Endothelial cell of umbilical vein (primary cell): ENCODE data around the gene TMEM167A. TPM values are rescaled to one million over a fixed set of nuclear protein-coding genes. Genes with fewer than 3 reads are reported as not detected.

Experiments
- BruUV-seq: library from RNA; stranded (reverse); fragments of 400-500 nt; replicated peaks from 2 replicates; lab custom pipeline; 2021; lab: Mats Ljungman, UMichigan
- CTCF ChIA-PET: fragments of 300-600, 350-600 bp; sonication (Branson Sonifier 250); formaldehyde crosslinking; loops from one replicate; lab custom pipeline; 2021; ENCODE audit warnings: antibody characterized with exemption, inconsistent platforms; lab: Charles Lee
- POLR2A ChIA-PET: fragments of 300-600, 350-600 bp; sonication (Branson Sonifier 250); formaldehyde crosslinking; loops from one replicate; lab custom pipeline; 2021; ENCODE audit warnings: antibody characterized with exemption, inconsistent platforms; lab: Charles Lee
- DNase-seq: peaks from one replicate; pipeline ENCODE4 v3.0.0-alpha.2; 2011; ENCODE audit warnings: low read depth, low spot score
- FAIRE-seq: peaks from 2 replicates; lab custom pipeline; 2011; peaks lifted over from hg19 to GRCh38; lab: Jason Lieb, UNC
- H2AFZ ChIP-seq: 2 replicates; pipeline ENCODE4 v1.6.0; 2012; ENCODE audit warnings: low read depth, low read length, control low read depth, inconsistent platforms
- H3K27ac ChIP-seq: 2 replicates; pipeline ENCODE4 v1.5.1; 2011; ENCODE audit warnings: low read depth, mild to moderate bottlenecking, control low read depth, low read length, moderate library complexity; ENCODE audit not compliant: insufficient read depth
- H3K27me3 ChIP-seq, 2 experiments: 2 replicates each; pipeline versions ENCODE4 v1.6.0 to v1.6.1; 2011; ENCODE audit warnings: low read length in 2 of 2, mixed read lengths in 1 of 2; ENCODE audit not compliant: control insufficient read depth in 2 of 2, insufficient read depth in 2 of 2
- H3K36me3 ChIP-seq, 2 experiments: 2 replicates in 1 of 2; 3 replicates in 1 of 2; pipeline ENCODE4 v1.5.1; 2011; ENCODE audit warnings: low read length in 2 of 2, mild to moderate bottlenecking in 1 of 2, moderate library complexity in 1 of 2; ENCODE audit not compliant: control insufficient read depth in 2 of 2, insufficient read depth in 2 of 2; ENCODE audit errors: extremely low read depth in 1 of 2
- H3K4me1 ChIP-seq: 3 replicates; pipeline ENCODE4 v1.5.1; 2011; ENCODE audit warnings: mild to moderate bottlenecking, low read length; ENCODE audit not compliant: control insufficient read depth, insufficient read depth; ENCODE audit errors: extremely low read depth
- H3K4me2 ChIP-seq: 2 replicates; pipeline ENCODE4 v1.6.1; 2011; ENCODE audit warnings: low read length, control low read depth, mixed read lengths; ENCODE audit not compliant: insufficient read depth
- H3K4me3 ChIP-seq, 3 experiments: fragments of 200-600 bp in 1 of 3; sonication (generic), shearing (Covaris generic) in 1 of 3; replicated peaks in 1 of 3; 2 replicates each; pipeline ENCODE4 v1.5.1; 2011 to 2016; ENCODE audit warnings: control low read depth in 3 of 3, low read length in 3 of 3, mild to moderate bottlenecking in 2 of 3, inconsistent platforms in 1 of 3, low read depth in 1 of 3, moderate library complexity in 1 of 3; ENCODE audit not compliant: insufficient read depth in 1 of 3
- H3K79me2 ChIP-seq: 2 replicates; pipeline ENCODE4 v1.6.0; 2012; ENCODE audit warnings: low read length, inconsistent platforms; ENCODE audit not compliant: control insufficient read depth, insufficient read depth
- H3K9ac ChIP-seq: replicated peaks from 2 replicates; pipeline ENCODE3; 2011; ENCODE audit warnings: low read length, control low read depth; ENCODE audit not compliant: insufficient read depth; ENCODE audit errors: extremely low read depth
- H3K9me1 ChIP-seq: replicated peaks from 3 replicates; pipeline ENCODE4 v1.6.0; 2011; ENCODE audit warnings: mild to moderate bottlenecking, low read length; ENCODE audit not compliant: control insufficient read depth, insufficient read depth; ENCODE audit errors: extremely low read depth
- H3K9me3 ChIP-seq: replicated peaks from 2 replicates; pipeline ENCODE4 v1.5.1; 2012; ENCODE audit warnings: low read length, inconsistent platforms; ENCODE audit not compliant: control insufficient read depth, insufficient read depth
- H4K20me1 ChIP-seq: replicated peaks from 2 replicates; pipeline ENCODE3; 2011; ENCODE audit warnings: mild to moderate bottlenecking, low read length; ENCODE audit not compliant: control insufficient read depth, insufficient read depth; ENCODE audit errors: extremely low read depth
- EZH2 ChIP-seq: IDR thresholded peaks from 2 replicates; pipeline ENCODE4 v1.6.1; 2012; ENCODE audit warnings: borderline replicate concordance, low read depth, mild to moderate bottlenecking, moderate library complexity, low read length, inconsistent platforms; ENCODE audit not compliant: severe bottlenecking
- FOS ChIP-seq: IDR thresholded peaks from 2 replicates; pipeline ENCODE4 v1.6.1; 2011; ENCODE audit warnings: mild to moderate bottlenecking, low read length, moderate library complexity, borderline replicate concordance; ENCODE audit not compliant: insufficient read depth
- GATA2 ChIP-seq: IDR thresholded peaks from 2 replicates; pipeline ENCODE4 v1.7.0; 2011; ENCODE audit warnings: low read depth, mild to moderate bottlenecking, moderate library complexity, mixed read lengths, low read length; ENCODE audit not compliant: insufficient read length, insufficient read depth
- JUN ChIP-seq: IDR thresholded peaks from 2 replicates; pipeline ENCODE4 v1.6.1; 2011; ENCODE audit warnings: borderline replicate concordance, low read depth; ENCODE audit not compliant: insufficient read length, insufficient read depth
- MYC ChIP-seq: IDR thresholded peaks from one replicate; pipeline ENCODE4 v1.6.1; 2011; ENCODE audit warnings: mild to moderate bottlenecking, low read depth, low read length
- POLR2A ChIP-seq: IDR thresholded peaks from 2 replicates; pipeline ENCODE4 v1.6.1; 2012; ENCODE audit warnings: low read depth, mild to moderate bottlenecking, control low read depth, low read length
- POLR2AphosphoS5 ChIP-seq: IDR thresholded peaks from 2 replicates; pipeline ENCODE4 v1.6.1; 2012; ENCODE audit warnings: low read depth, mild to moderate bottlenecking, control low read depth, low read length, moderate library complexity; ENCODE audit not compliant: insufficient read depth
- dilution Hi-C: fragments of 300-500 bp; cut with MboI; formaldehyde crosslinking; loops from one replicate; pipeline ENCODE4 v1.15.0; 2019; ENCODE audit warnings: low sequenced_read_pairs; ENCODE audit not compliant: extremely low pct_ligation_motif_present
- intact Hi-C: fragments of 100-400 bp; cut with micrococcal nuclease; formaldehyde crosslinking; loops from one replicate; pipeline ENCODE4 v1.10.0; 2022
- polyA plus RNA-seq, 4 experiments: library from polyadenylated mRNA; depleted of rRNA in 3 of 4; stranded (reverse) in 3 of 4; unstranded in 1 of 4; fragments of >200 nt; gene quantifications; 2 replicates each; pipeline versions ENCODE4 v1.2.1 to v1.2.3, GENCODE V29; 2011 to 2012; ENCODE audit warnings: missing spikeins in 1 of 4
- total RNA-seq: library from RNA; stranded (reverse); gene quantifications from 2 replicates; pipeline ENCODE4 v1.2.3, GENCODE V29; 2021
- TF ChIP-seq, protein P1 (sequence below), 2 donors: IDR thresholded peaks; 1 replicate in 1 of 2; 2 replicates in 1 of 2; pipeline ENCODE4 v1.5.1; 2011; ENCODE audit warnings: low read length in 2 of 2, mild to moderate bottlenecking in 2 of 2, moderate library complexity in 2 of 2, control low read depth in 1 of 2, inconsistent platforms in 1 of 2, low read depth in 1 of 2; ENCODE audit not compliant: insufficient read depth in 1 of 2; ENCODE audit errors: extremely low read depth in 1 of 2
- TF ChIP-seq, protein P2 (sequence below): IDR thresholded peaks from 2 replicates; pipeline ENCODE4 v1.6.1; 2011; ENCODE audit not compliant: insufficient read depth, insufficient read length

The TMEM167A gene
- total and polyA plus RNA-seq, 2 donors (not counting 3 experiments of a cell fraction or from before 2014, with no cell fraction given): 20.2 to 64.4 TPM

DNA sequence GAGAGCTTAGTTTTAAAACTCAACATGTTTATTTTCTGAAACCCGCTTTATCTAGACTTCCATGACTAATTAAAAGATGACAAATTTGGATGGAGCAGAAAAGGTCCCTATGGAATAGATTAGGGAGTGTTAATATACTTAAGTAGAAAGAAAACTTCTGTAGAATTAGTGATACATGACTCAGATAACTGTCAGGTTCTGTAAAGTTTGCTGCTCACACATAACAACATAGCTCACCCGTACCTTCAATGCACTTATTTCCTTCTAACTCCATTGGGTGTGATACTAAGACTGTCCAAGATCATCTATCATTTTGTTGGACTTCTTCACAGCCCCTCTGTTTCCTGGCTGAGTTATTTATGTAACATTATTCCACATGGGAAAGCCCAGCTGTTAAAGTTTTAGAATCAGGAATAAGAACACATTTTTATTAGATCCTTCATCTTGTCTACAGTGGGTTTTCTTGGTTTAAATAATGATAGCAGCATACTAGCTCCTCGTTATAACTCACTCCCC, 27.8 kb downstream of the TMEM167A start:
- intact Hi-C loops (no loop called here), dilution Hi-C loops (no loop called here)
- H3K27ac ChIP-seq: no peak overlapping the region
- H3K79me2 ChIP-seq: no peaks in the 10 kb centered on the region
- BruUV-seq: no TSS peak
- POLR2A ChIA-PET: no interaction called here
- CTCF ChIA-PET: interaction anchor here (1.4 to 1.8 kb wide), 2 partner anchors 10 to 424 kb away, joined by 3 to 8 read pairs; no protein-coding TSS in a partner anchor
- H3K9ac ChIP-seq: no peak overlapping the region
- no peak overlapping the region for H3K4me2 ChIP-seq
- no peaks in the 10 kb centered on the region for H3K9me1 ChIP-seq
- no peaks in the 10 kb centered on the region for H3K4me1 ChIP-seq
- no peaks in the 10 kb centered on the region for H4K20me1 ChIP-seq
- no peaks in the 10 kb centered on the region for H3K36me3 ChIP-seq
- H3K9me3 ChIP-seq: no peaks in the 10 kb centered on the region
- TF ChIP-seq GATA2 (no peak), EZH2 (no peak), POLR2AphosphoS5 (no peak), JUN (no peak), FOS (no peak), POLR2A (no peak), MYC (no peak)
- TF ChIP-seq, protein P1, sequence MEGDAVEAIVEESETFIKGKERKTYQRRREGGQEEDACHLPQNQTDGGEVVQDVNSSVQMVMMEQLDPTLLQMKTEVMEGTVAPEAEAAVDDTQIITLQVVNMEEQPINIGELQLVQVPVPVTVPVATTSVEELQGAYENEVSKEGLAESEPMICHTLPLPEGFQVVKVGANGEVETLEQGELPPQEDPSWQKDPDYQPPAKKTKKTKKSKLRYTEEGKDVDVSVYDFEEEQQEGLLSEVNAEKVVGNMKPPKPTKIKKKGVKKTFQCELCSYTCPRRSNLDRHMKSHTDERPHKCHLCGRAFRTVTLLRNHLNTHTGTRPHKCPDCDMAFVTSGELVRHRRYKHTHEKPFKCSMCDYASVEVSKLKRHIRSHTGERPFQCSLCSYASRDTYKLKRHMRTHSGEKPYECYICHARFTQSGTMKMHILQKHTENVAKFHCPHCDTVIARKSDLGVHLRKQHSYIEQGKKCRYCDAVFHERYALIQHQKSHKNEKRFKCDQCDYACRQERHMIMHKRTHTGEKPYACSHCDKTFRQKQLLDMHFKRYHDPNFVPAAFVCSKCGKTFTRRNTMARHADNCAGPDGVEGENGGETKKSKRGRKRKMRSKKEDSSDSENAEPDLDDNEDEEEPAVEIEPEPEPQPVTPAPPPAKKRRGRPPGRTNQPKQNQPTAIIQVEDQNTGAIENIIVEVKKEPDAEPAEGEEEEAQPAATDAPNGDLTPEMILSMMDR (IDR thresholded peaks at IDR 0.05; ENCODE audit: extremely low read depth in 1 of 2, insufficient read depth in 1 of 2, low read depth in 1 of 2, low read length in 2 of 2): no peak
- TF ChIP-seq, protein P2, sequence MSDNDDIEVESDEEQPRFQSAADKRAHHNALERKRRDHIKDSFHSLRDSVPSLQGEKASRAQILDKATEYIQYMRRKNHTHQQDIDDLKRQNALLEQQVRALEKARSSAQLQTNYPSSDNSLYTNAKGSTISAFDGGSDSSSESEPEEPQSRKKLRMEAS: no peak
- FAIRE-seq (no peak), DNase-seq (no peak)
- no peak overlapping the region for H3K4me3 ChIP-seq
- no peaks in the 10 kb centered on the region for H3K27me3 ChIP-seq
- H2AFZ ChIP-seq: no peak overlapping the region
